ENCODE results near the gene CLASP1.
"Not testable (repeated sequence)": the region's sequence is repeated elsewhere in the genome, so short reads cannot be mapped to it uniquely, and the experiment has no call there.

CLASP1 gene

DNA sequence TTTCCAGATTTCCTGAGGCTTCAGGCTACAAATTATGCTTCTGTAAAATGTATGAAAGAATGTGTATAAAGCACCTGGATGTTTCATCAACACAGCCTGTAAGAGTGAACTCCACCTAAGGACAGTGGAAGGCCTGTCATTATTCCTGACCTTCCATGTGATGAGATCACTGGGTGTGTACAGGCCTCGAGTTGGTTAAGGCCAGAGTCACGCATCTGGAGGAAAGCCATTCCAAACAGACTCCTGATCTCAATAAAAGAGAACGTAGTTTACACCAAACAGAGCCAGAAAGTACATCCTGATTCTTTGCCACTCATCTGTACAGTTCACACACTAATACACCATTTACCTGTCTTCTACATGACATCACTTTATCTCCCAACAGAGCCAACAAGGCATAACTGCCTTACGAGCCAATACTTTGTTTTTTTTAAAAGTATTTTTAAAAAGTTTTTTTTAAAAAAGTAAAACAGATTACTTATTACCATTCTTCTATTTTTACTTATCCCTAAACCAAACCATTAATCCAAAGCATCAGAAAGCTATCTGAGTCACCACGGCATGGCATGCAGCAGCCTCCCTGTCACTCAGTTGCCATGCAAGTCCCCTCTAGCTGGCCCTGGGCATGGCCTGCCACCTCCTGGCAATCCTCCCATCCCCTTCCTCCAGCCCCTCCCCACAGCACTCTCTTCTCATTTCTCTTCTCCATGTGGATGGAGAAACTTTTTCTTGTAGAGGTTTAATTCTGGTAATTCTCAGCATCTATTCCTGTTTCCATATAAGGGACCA lies 285.4 kb downstream of the CLASP1 start:
- DNase-seq, result no peak

DNA sequence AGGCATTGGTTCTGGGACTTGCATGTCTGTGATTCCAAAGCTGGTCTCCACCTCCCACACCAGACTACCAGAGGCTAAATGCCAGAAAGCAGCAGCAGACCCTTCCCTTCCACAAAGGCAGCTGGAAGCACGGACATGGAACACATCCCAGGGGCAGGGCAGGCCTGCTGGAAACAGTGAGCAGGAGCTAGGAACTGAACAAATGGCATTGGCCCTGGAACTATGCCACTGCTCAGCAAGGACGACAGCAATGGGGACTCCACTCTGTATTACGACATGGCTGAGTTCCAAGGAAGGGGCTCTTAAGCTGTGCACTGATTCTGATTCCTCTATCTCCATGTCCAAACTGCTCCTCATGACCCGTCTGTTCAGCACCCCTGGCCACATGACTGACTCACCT lies 286.5 kb downstream of the CLASP1 start:
- no peak for DNase-seq

DNA sequence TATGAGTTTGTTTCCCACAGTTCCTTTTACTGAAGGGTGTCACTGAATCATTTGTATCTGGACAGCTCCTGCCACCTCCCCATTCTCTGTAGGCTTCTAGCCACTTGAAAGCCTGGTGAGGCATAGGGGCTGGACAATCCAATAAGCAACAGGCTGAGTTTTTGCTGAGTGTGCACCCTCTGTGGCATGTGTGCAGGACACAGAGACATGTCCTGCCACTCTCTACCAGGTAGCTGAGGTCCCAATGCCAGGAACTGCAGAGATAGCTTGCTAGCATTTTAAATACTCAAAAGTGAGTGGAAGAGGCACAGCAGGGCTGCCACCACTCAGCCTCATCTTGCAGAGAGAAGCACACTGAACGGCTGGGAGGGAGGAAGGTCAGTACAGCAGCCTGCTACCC lies 287.0 kb downstream of the CLASP1 start:
- DNase-seq, result no peak

DNA sequence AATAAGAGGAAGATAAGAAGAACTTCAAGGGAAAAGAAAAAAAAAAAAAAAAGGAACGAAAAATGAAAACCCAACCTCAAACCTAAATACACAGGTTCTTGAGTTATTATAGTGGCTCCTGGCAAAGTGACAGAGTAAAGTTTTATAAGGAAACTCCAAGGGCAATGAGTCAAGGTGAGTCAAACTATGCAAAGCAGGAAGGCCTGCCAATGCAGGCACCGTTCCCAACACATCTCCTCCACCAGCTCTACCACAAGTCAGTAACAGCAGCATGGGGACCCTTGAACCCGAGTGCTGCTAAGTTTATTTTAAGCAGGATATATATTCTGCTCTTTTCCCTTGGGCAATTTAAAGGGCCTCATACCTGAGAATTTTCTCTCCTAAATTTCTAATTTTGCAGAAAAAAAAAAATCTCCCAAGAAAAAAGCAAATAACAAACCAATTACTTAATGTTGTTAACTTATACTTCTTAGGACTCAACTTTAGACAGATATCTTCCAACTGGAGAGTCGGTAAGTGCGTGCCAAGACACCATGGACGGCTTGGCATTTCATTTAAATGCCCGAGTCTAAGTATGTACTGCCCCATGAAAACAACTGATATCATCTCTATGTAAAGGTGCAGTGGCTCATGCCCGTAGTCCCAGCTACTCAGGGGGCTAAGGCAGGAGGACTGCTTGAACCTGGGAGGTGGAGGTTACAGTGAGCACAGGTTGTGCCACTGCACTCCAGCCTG lies 288.5 kb downstream of the CLASP1 start:
- DNase-seq, result no peak

DNA sequence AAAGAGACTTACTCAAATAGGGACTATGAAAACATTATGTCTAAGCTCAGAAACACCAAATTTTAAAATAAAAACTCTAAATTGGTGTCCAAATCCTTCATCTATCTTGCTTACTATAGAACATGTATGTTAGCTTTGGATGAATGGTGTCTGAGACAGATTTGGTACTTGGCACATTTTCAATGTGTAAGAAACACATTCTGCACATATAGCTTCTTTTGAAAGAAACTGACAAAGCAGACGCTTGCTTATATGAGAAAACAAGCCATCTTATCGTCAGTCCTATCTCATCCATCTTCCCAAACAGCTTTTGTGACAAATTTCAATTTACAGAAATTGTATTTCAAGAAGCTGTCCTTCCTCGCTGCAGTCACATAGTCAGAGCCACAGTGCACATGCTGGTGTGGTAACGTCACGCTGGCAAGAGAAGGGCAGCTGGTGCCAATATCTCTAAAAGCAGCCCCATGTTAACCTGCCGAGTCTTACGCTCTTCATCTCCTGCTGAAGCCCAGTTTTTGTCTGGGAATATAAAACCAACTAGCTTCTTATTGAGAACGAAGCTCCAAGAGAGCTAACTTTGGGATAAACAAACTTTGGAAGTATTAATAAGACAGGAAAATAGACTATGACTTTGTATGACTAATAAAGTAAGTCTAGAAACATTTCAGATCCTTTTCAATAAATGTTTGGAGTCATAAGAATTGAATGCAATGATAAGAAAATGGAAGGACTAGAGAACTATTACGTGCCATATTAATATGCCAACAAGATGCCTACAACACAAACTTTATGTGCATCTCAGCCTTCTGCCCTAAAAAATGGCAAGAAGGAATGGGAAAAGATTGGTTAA lies 289.3 kb downstream of the CLASP1 start:
- no peak for DNase-seq

DNA sequence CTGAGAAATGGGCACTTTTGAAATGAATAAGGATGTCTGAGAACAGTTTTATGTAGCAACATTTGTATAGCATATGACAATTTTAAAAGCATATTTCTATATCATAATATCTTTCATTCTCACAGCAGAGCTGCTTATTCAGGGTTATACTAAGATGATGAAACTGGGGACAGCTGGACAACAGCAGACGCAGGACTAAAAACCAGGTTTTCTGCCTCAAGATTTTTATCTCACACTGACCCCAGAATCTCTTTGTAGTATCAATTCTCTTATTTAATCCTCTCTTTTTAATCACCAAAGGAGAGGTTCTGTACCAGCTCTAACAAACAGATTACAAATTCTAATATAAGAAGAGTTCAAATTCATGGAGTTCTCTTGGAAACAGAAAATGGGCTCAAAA lies 290.1 kb downstream of the CLASP1 start:
- DNase-seq, result no peak

DNA sequence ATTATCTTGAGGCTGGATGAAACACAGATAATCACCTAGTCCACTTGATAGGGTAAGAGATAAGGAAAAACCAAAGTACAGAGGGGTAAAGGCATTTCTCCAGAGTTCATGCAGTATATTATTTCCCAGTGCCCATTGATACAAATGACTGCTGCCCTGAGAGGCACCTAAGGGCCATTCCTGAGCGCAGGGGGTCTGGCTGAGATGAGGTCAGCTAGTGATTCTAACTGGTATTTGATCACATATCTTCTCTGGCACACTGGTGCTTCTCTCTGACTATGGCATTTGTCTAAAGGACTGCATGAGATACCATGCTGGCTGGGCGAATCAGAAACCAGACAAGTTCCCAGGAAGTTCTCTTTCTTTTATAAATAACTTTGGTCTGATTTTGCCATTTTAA lies 291.0 kb downstream of the CLASP1 start:
- DNase-seq, result no peak

DNA sequence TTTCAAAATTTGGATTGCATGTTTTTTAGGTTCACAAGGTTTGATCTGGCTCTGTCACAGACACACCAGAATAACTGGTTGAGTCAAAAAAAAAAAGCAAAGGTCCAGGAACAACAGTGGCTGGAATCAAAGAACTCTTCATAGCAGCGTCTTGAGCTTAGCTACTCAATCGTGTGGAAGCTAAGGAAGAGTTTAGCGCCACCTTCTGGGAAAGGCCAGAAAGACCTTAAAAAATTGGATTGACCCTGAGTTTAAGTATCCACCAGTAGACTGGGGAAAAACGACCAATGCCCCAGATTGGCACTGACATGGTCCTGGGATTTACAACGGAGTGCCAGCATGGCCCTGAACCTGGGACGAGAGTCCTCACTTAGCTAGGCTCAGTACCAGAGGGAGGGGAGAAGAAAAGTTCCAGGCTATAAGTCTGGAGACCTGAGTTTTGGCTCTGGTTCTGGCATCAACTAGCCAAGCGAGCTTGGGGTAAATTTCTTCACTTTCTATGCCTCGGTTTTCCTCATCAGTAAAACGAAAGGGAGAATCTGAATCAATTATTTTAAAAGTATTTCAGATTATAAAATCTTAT lies 293.1 kb downstream of the CLASP1 start:
- DNase-seq, result peak; percentile 19 to 24

DNA sequence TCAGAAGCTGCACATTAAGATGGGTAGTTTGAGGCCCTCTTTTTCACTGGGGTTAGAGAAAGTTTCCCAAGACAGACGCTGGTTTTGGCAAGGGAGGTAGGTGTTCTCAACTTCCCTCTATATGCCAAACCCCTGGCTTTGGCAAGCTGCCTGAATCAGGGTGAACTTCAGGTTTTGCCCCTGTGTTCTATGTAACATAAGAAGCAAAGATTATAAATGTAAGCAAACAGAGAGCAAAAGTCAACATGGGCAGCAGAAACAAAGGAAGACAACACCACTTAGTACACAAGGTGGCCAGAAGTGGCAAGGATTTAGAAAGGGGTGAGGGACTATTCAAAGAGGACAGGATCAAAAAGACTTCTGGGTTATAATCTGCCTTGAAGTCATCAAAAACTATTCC lies 293.8 kb downstream of the CLASP1 start:
- DNase-seq, result no peak

DNA sequence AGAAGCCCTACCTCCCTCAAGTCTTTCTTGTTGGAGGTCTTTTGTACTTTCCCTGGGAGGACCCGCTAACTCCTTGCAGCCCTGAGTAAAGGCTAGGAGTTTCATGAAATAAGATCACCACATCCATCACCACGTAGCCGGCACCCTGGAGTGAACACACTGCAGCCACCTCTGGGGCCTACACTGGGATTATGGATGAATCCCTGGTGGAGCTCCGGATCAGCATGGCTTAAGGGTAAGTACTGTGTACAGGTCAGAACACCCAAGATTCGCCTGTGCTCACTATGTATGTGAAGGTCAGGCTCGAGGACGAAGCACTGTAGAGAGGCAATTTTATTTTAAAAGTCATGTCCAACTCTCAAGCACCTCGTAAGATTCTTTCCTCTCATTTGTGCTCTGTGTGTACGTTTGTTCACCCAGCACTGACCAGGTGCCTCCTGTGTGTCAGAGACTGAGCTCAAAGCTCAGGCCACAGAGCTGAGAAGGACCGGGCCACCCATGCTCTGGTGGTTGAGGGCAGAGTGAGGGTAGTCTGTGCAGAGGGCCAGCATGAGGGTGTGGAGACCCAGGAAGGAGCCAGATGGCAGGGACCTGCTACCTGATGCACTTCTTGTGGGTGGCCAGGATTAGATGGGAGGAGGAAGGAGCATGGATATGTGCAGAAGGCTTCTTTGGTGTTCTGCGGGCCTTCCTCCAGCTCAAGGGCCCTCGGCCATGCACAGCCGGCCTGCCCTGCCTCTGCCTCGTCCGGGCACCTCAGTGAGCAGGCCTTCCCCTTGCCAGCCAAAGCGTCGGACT lies 297.5 kb downstream of the CLASP1 start:
- no peak for DNase-seq

DNA sequence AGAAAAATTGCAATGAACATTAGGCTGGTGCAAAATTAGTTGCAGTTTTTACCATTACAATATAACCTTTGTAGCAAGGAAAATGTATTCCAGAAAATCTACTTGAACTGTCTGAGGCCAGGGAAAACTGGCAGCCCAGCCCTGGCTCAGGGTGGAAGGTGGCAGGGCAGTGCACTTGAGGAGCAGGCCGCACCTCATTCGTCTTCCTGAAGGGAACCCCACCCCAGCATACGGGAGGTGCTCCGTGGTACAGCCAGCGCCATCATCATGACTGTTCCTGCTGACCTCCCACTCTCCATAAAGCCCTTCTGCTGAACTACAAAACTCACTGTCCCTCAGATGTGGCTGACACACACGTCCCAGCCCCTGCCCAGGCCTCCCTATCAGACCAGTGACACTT lies 298.4 kb downstream of the CLASP1 start:
- no peak for DNase-seq

DNA sequence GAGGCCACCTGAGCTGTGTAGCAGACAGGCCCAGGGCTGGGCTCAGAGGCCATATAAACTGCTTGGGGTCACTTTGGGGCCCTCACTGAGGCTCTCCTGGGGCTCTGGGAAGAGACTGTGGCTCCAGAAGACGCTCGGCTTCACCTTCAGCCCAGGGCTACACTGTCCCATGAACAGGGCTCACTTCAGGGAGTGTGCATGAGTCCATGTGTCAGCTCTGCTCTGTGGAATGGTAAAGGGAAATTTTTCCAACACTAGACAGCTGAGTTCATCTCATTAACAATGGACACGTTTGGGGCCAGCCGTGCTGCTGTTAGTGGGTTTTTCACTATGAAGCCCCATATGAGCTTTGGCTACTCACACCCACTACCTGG lies 298.9 kb downstream of the CLASP1 start:
- DNase-seq, result no peak

DNA sequence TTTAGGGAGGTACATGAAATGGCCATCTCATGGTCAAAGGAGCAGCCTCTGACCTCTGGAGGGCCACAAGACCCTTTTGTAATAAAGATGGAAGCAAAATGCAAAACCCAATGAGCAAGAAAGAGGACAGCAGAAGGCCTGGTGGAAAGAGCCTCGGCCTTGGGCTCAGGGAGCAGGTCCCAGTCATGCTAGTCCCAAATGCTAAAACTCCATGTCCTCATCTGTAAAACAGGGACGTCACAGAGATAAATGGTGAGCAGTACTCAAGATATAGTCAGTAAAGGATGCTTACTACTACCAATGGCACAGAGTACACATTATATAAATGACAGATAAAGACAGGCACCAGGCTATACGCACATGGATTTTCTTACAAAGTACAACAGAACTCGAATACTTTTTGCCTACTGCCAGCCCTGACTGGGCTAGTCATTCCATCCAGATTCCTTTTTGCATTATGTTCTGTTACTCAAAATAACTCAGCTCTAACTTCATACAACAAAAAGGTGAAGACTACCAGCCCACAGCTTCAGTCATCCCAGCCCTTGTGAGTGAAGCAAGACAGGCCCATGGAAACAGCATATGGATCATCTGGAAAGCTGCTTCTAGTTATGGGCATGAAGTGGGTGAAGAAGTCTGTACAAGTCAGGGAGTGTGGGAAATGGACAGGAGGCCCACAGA lies 299.4 kb downstream of the CLASP1 start:
- no peak for DNase-seq

DNA sequence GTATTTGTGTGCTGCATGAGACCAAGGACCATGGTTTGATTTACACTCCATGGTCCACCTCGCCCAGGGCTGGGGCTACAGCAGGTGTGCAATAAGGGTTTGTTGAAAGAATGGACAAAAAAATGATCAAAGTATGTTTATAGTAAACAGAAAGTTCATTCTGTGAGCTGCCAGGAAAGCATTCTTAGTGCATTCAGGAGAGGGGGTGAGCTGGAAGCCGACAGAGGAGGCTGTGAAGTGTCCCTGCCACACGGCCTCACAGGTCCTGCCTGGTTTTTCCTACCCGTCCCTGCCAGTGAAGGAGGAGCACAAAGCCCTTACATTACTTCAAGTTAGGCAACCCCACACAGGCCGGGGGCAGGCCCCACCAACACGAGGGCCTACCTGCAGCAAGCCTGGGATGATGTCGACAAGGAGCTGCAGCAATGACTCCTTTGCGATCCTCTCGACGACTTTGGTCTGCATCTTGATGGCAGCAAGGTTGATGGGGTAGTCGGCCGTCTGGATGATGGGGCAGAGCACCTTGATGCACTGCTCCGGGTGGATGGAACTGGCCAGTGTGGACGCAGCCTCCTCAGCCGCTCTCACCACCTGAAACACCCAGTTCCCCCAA lies 301.0 kb downstream of the CLASP1 start:
- DNase-seq, result no peak

DNA sequence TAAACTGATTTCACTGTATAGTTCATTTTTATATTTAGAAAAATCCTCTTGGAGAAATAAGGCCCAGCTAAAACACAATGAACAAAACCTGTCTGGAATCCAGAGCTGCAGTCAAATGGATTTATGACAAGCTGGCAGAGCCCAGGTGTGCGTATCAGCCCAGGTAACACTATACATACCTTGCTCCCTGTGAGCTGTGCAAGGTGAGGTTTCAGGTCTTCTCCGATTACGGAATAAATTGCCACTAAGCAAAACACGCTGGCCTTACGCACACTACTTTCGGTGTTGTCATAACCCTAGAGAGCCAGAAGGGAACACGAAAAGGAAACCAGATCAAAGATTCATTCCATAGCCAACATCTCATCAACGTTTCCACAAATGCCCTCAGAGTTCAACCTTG lies 302.4 kb downstream of the CLASP1 start:
- DNase-seq, result peak in 1 of 2 experiments; percentile 18

DNA sequence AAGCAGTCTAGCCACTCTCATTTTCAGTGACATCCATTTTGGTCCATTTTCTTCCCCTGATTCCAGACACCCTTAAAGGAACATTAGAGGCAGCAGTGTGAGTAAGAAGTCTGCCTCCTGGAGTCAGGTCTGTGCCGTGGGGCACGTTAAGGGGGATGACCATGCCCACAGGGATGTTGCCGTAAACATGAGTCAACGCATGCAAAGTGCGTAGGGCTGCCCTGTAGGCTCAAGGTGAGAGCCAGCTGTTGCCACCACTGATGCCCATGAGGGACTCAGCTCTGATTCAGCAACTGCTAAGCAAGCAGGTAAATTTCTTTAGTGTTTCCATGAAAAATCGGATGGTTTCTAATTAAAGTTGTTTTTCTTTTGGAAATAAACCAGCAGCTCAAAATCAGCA lies 302.9 kb downstream of the CLASP1 start:
- no peak for DNase-seq

DNA sequence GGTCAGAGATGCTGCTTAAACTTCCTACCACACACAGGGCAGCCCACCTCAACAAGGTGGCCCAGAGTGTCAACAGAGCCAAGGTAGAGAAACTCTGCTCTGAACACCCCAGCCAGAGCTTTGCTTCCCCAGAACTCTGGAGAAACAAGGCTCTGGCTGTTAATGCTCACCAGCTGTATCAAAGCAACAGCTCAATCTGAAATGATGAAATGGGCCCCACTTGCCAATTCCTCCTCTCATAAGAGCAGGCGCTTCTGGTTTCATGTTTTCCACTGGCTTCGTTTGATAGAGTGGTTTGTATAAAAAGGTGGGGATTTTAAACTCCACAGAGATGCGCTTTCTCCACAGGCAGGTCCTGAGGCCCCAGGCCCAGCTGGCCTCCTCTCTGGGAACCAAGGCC lies 303.4 kb downstream of the CLASP1 start:
- DNase-seq, result no peak

DNA sequence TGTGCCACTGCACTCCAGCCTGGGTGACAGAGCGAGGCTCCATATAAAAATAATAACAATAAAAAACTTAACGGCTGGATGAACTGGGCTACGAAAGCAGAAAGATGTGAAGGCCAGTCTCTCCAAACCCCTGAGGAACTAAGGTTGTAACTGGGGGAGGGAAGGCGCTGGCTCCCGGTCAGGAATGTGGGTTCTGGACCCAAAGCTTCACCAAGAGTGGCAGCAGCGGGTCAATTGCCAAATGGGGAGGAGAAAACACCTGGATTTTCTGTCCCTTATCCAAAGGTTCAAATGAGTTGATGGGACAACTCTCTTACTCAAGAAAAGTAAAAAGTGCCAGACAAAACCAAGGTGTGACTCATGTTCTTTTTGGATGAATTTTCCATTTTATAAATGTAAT lies 304.2 kb downstream of the CLASP1 start:
- DNase-seq, result no peak

DNA sequence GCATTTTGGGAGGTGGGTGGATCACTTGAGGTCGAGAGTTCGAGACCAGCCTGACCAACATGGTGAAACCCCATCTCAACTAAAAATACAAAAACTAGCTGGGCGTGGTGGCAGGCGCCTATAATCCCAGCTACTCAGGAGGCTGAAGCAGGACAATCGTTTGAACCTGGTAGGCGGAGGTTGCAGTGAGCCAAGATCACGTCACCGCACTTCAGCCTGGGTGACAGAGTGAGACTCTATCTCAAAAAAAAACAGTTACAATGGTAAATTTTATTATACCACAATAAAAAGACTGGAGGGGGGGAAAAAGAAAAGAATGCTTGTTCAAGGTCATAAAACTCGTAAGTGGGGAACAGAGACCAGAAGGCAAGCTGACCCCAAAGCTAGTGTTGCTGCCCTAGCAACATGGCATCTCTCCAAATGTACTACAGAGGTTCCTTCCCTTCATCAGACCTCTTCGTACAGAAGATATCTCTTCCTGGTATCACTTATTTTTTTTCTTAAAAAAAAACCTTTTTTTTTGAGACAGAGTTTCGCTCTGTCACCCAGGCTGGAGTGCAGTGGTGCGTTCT lies 305.3 kb downstream of the CLASP1 start:
- not testable (repeated sequence) for DNase-seq

DNA sequence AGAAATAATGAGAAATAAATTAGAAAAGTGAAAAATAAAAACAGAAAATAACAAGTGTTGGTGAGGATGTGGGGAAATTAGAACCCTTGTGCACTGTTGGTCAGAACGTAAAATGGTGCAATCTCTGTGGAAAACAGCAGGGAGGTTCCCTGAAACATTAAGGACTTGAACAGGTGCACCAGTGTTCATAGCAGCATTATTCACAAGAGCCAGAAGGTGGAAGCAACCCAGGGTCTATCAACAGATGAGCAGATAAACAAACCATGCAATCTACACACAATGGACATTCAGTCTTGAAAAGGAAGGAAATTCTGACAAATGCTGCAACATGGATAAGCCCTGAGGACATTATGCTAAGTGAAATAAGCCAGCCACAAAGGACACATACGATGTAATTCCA lies 306.1 kb downstream of the CLASP1 start:
- DNase-seq, result no peak

DNA sequence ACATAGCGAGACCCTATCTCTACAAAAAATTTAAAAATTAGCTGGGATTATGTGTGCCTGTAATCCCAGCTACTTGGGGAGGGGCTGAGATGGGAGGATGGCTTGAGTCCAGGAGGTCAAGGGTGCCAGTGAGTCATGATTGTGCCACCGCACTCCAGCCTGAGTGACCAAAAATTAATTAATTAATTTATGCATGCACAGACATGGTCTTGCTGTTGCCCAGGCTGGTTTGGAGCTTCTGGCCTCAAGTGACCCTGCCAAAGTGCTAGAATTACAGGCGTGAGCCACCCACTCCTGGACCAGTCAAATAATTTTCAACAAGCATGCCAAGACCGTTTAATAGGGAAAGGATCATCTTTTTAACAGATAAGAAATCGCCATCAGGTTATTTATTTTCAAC lies 306.5 kb downstream of the CLASP1 start:
- DNase-seq, result no peak
